Endodermal cell (in vitro differentiated cells): Measurements from ENCODE around the gene LMOD1. TPM values are rescaled to one million over a fixed set of nuclear protein-coding genes. Genes with fewer than 3 reads are reported as not detected.
A peak's percentile ranks its signal among the peaks of the same experiment; 100 is the strongest.

ENCODE experiments used
- DNase-seq: peaks from one replicate; pipeline ENCODE4 v3.0.0-alpha.2; 2017
- H3K27ac ChIP-seq: 2 replicates; pipeline ENCODE4 v1.5.1; 2013; ENCODE audit warnings: mild to moderate bottlenecking, low read depth, low read length, moderate library complexity
- H3K27me3 ChIP-seq: 2 replicates; pipeline ENCODE4 v1.6.1; 2013; ENCODE audit warnings: mild to moderate bottlenecking, low read length, moderate library complexity; ENCODE audit not compliant: insufficient read depth, control insufficient read depth, poor library complexity, severe bottlenecking
- H3K36me3 ChIP-seq: 2 replicates; pipeline ENCODE4 v1.7.0; 2013; ENCODE audit warnings: mild to moderate bottlenecking, low read length, moderate library complexity; ENCODE audit not compliant: control insufficient read depth, insufficient read depth
- H3K4me1 ChIP-seq: one replicate; pipeline ENCODE4 v1.7.0; 2013; ENCODE audit warnings: low read length; ENCODE audit not compliant: control insufficient read depth, insufficient read depth
- H3K4me3 ChIP-seq: 2 replicates; pipeline ENCODE4 v1.5.1; 2013; ENCODE audit warnings: mild to moderate bottlenecking, low read length, moderate library complexity
- H3K9ac ChIP-seq: 2 replicates; pipeline ENCODE4 v1.6.1; 2013; ENCODE audit warnings: mild to moderate bottlenecking, low read length, moderate library complexity; ENCODE audit not compliant: poor library complexity, severe bottlenecking; ENCODE audit errors: extremely low read depth
- H3K9me3 ChIP-seq: 2 replicates; pipeline ENCODE4 v1.6.1; 2013; ENCODE audit warnings: mild to moderate bottlenecking, low read length, moderate library complexity; ENCODE audit not compliant: control insufficient read depth
- H3K27ac Mint-ChIP-seq: 2 replicates; pipeline ENCODE4 v1.8.0; 2020; ENCODE audit warnings: mixed read lengths
- H3K27me3 Mint-ChIP-seq: 2 replicates; pipeline ENCODE4 v1.8.0; 2021; ENCODE audit warnings: mild to moderate bottlenecking, mixed read lengths; ENCODE audit not compliant: insufficient read depth
- H3K36me3 Mint-ChIP-seq: 2 replicates; pipeline ENCODE4 v1.8.0; 2020; ENCODE audit warnings: low read depth, mixed read lengths
- H3K4me1 Mint-ChIP-seq: 2 replicates; pipeline ENCODE4 v1.8.0; 2020; ENCODE audit warnings: mixed read lengths
- H3K4me3 Mint-ChIP-seq: 2 replicates; pipeline ENCODE4 v1.8.0; 2020; ENCODE audit warnings: mild to moderate bottlenecking, moderate library complexity, mixed read lengths
- H3K9me3 Mint-ChIP-seq: 2 replicates; pipeline ENCODE4 v1.8.0; 2020; ENCODE audit warnings: mild to moderate bottlenecking, mixed read lengths
- CTCF ChIP-seq: fragments of 200-600 bp; sonication (generic); conservative IDR thresholded peaks from 2 replicates; pipeline ENCODE4 v1.5.0; 2021; ENCODE audit warnings: antibody characterized with exemption, mild to moderate bottlenecking
- WGBS, 2 experiments: methylation state at CpG; one replicate each; pipeline versions ENCODE4 v1.1.5 to v1.1.7; 2013; ENCODE audit warnings: missing lambda C conversion rate in 2 of 2, mixed read lengths in 1 of 2; ENCODE audit not compliant: insufficient coverage in 1 of 2, insufficient read length in 1 of 2; 5-methylcytosine and 5-hydroxymethylcytosine counted together
- total RNA-seq, 2 donors: library from RNA; stranded (reverse); fragmentation: NEBNext Ultra II Directional in 1 of 2; extraction: Animal tissue kit (Norgen Biotek cat#: 25700) in 1 of 2; gene quantifications; 2 replicates in 1 of 2; 3 replicates in 1 of 2; pipeline ENCODE4 v1.2.1, GENCODE V29; 2021

The LMOD1 gene
- total RNA-seq, 2 donors from 2014 or later: 0.31 to 0.60 TPM

GRCh38 chr1:201905234-201905890 is 41.0 kb downstream of the LMOD1 start:
- Mint-ChIP-seq H3K4me3 (no peak overlapping the region), H3K27ac (no peak overlapping the region), H3K36me3 (no peaks in the 10 kb centered on the region), H3K27me3 (peaks cover 3% of the 10 kb centered on the region), H3K9me3 (no peaks in the 10 kb centered on the region), H3K4me1 (peaks cover 3% of the 10 kb centered on the region)
- H3K9me3 ChIP-seq: no peaks in the 10 kb centered on the region
- H3K36me3 ChIP-seq: no peaks in the 10 kb centered on the region
- no peaks in the 10 kb centered on the region for H3K4me1 ChIP-seq
- H3K9ac ChIP-seq: no peak overlapping the region
- H3K27me3 ChIP-seq: no peaks in the 10 kb centered on the region
- DNase-seq: no peak
- TF ChIP-seq CTCF: no peak
- H3K4me3 ChIP-seq: no peak overlapping the region
- H3K27ac ChIP-seq: no peak overlapping the region
- WGBS, 2 experiments: 90 to 93% methylated on average over 5 to 6 of the region's 6 CpGs

- no peak overlapping the region for H3K4me3 Mint-ChIP-seq
- no peaks in the 10 kb centered on the region for H3K27me3 ChIP-seq
- no peak for DNase-seq
- H3K9me3 ChIP-seq: no peaks in the 10 kb centered on the region
- no peak overlapping the region for H3K27ac ChIP-seq
- no peak for TF ChIP-seq CTCF
- H3K36me3 Mint-ChIP-seq: no peaks in the 10 kb centered on the region
- H3K4me1 Mint-ChIP-seq: peaks cover 3% of the 10 kb centered on the region
- H3K27ac Mint-ChIP-seq: peak overlapping the region; percentile 58
- no peak overlapping the region for H3K9ac ChIP-seq
- H3K27me3 Mint-ChIP-seq: peaks cover 11% of the 10 kb centered on the region
- H3K36me3 ChIP-seq: no peaks in the 10 kb centered on the region
- H3K4me1 ChIP-seq: no peaks in the 10 kb centered on the region
- no peak overlapping the region for H3K4me3 ChIP-seq
- H3K9me3 Mint-ChIP-seq: no peaks in the 10 kb centered on the region
- WGBS, 2 experiments: 46 to 60% methylated on average over 6 of the region's 6 CpGs
Observed at GRCh38 chr1:201904579-201904978, 41.8 kb downstream of the LMOD1 start.

- Histone ChIP-seq H3K4me1 (no peaks in the 10 kb centered on the region), H3K4me3 (no peak overlapping the region), H3K9me3 (no peaks in the 10 kb centered on the region), H3K27me3 (no peaks in the 10 kb centered on the region), H3K36me3 (no peaks in the 10 kb centered on the region), H3K9ac (no peak overlapping the region), H3K27ac (no peak overlapping the region)
- H3K4me1 Mint-ChIP-seq: peaks cover 3% of the 10 kb centered on the region
- peaks cover 12% of the 10 kb centered on the region for H3K27me3 Mint-ChIP-seq
- no peak for TF ChIP-seq CTCF
- H3K9me3 Mint-ChIP-seq: no peaks in the 10 kb centered on the region
- H3K27ac Mint-ChIP-seq: no peak overlapping the region
- WGBS, 2 experiments: 80 to 81% methylated on average over 3 to 5 of the region's 5 CpGs
- DNase-seq: no peak
- H3K36me3 Mint-ChIP-seq: no peaks in the 10 kb centered on the region
- no peak overlapping the region for H3K4me3 Mint-ChIP-seq
Observed at GRCh38 chr1:201903135-201903534, 43.2 kb downstream of the LMOD1 start.
